ENCODE measurements around the gene RUNX3.

DNA sequence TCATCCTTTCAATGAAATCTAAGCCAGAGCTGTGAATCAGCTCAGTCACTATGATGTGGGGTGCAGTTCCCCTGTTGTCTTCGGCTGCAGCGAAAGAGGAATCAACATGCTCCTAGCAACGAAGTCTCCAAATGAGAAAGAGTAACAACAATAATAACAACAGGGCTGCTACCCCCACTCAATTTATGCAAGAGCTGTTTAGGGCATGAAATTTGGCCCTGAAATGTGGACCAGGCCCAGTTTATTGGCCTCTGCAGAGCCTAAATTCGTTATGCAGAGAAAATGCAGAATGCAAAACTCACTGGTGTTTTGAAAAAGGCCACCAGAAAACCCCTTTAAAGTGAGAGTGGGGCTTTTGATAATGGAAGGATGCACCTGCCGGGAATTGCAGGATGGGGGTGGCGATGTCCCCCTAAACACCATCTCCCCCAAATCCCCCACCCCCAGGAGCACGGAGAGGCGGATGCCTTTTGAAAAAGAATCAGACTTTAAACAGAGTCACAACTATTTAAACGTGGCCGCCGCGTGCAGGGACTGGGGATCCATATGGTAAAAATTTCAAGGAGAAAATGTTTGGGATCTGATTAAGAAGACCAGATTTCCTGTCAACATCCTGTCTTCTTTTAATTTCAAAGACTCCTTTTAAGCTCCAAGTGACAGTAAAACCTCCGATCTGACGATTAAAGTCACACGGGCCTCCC, 1.9 kb downstream of the RUNX3 start:
- TF ChIP-seq POLR2A (IDR thresholded peaks at IDR 0.05): no peak
- TF ChIP-seq, protein P1, sequence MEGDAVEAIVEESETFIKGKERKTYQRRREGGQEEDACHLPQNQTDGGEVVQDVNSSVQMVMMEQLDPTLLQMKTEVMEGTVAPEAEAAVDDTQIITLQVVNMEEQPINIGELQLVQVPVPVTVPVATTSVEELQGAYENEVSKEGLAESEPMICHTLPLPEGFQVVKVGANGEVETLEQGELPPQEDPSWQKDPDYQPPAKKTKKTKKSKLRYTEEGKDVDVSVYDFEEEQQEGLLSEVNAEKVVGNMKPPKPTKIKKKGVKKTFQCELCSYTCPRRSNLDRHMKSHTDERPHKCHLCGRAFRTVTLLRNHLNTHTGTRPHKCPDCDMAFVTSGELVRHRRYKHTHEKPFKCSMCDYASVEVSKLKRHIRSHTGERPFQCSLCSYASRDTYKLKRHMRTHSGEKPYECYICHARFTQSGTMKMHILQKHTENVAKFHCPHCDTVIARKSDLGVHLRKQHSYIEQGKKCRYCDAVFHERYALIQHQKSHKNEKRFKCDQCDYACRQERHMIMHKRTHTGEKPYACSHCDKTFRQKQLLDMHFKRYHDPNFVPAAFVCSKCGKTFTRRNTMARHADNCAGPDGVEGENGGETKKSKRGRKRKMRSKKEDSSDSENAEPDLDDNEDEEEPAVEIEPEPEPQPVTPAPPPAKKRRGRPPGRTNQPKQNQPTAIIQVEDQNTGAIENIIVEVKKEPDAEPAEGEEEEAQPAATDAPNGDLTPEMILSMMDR (IDR thresholded peaks at IDR 0.05): no peak
